ENCODE results near the gene RSPH10B.

- TF ChIP-seq, protein P1, sequence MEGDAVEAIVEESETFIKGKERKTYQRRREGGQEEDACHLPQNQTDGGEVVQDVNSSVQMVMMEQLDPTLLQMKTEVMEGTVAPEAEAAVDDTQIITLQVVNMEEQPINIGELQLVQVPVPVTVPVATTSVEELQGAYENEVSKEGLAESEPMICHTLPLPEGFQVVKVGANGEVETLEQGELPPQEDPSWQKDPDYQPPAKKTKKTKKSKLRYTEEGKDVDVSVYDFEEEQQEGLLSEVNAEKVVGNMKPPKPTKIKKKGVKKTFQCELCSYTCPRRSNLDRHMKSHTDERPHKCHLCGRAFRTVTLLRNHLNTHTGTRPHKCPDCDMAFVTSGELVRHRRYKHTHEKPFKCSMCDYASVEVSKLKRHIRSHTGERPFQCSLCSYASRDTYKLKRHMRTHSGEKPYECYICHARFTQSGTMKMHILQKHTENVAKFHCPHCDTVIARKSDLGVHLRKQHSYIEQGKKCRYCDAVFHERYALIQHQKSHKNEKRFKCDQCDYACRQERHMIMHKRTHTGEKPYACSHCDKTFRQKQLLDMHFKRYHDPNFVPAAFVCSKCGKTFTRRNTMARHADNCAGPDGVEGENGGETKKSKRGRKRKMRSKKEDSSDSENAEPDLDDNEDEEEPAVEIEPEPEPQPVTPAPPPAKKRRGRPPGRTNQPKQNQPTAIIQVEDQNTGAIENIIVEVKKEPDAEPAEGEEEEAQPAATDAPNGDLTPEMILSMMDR (IDR thresholded peaks at IDR 0.05) = no peak
- TF ChIP-seq EZH2 (IDR thresholded peaks at IDR 0.05) (no peak), EZH2phosphoT487 (IDR thresholded peaks at IDR 0.05) (no peak)
Measured at GRCh38 chr7:5892498-5892897, 78.0 kb downstream of the RSPH10B start.

Data from neural progenitor cell (in vitro differentiated cells).